ENCODE data around the gene FXYD6. TPM values are rescaled to one million over a fixed set of nuclear protein-coding genes. Genes with fewer than 3 reads are reported as not detected.

FXYD6 gene
- total RNA-seq, 1 donor, result 1.3 TPM

GRCh38 chr11:117833401-117833891, 43.0 kb downstream of the FXYD6 start:
- DNase-seq (ENCODE audit: low read depth in 2 of 3, low spot score in 2 of 3), result no peak

- no peak for DNase-seq (ENCODE audit: low read depth in 2 of 3, low spot score in 2 of 3)
Observed at GRCh38 chr11:117832511-117832910, 43.9 kb downstream of the FXYD6 start.

- no peak for DNase-seq (ENCODE audit: low read depth in 2 of 3, low spot score in 2 of 3)
Observed at GRCh38 chr11:117831661-117832415, 44.6 kb downstream of the FXYD6 start.

GRCh38 chr11:117830674-117831351, 45.6 kb downstream of the FXYD6 start:
- no peak for DNase-seq (ENCODE audit: low read depth in 2 of 3, low spot score in 2 of 3)

GRCh38 chr11:117830072-117830471, 46.4 kb downstream of the FXYD6 start:
- no peak for DNase-seq (ENCODE audit: low read depth in 2 of 3, low spot score in 2 of 3)

GRCh38 chr11:117829369-117829725, 47.1 kb downstream of the FXYD6 start:
- no peak for DNase-seq (ENCODE audit: low read depth in 2 of 3, low spot score in 2 of 3)

GRCh38 chr11:117828611-117829368, 47.7 kb downstream of the FXYD6 start:
- peak in 2 of 3 donors; percentile 84 to 93 for DNase-seq (ENCODE audit: low read depth in 2 of 3, low spot score in 2 of 3)

GRCh38 chr11:117827521-117828511, 48.6 kb downstream of the FXYD6 start:
- DNase-seq (ENCODE audit: low read depth in 2 of 3, low spot score in 2 of 3), result no peak

GRCh38 chr11:117826832-117827231, 49.6 kb downstream of the FXYD6 start:
- DNase-seq (ENCODE audit: low read depth in 2 of 3, low spot score in 2 of 3), result no peak

GRCh38 chr11:117826190-117826570, 50.3 kb downstream of the FXYD6 start:
- no peak for DNase-seq (ENCODE audit: low read depth in 2 of 3, low spot score in 2 of 3)

GRCh38 chr11:117825538-117826189, 50.8 kb downstream of the FXYD6 start:
- DNase-seq (ENCODE audit: low read depth in 2 of 3, low spot score in 2 of 3), result no peak

- DNase-seq (ENCODE audit: low read depth in 2 of 3, low spot score in 2 of 3), result no peak
Observed at GRCh38 chr11:117824571-117825537, 51.6 kb downstream of the FXYD6 start, which contains the start of gene FXYD2. Gene FXYD2 (minus strand): TSS chr11:117824744. CDS start chr11:117824678, 66 bp downstream.

GRCh38 chr11:117823946-117824420, 52.5 kb downstream of the FXYD6 start:
- DNase-seq (ENCODE audit: low read depth in 2 of 3, low spot score in 2 of 3), result peak in 2 of 3 donors; percentile 67 to 88

- DNase-seq (ENCODE audit: low read depth in 2 of 3, low spot score in 2 of 3), result peak in 1 of 3 donors; percentile 64
Observed at GRCh38 chr11:117823294-117823945, 53.0 kb downstream of the FXYD6 start.

GRCh38 chr11:117822074-117823033, 54.1 kb downstream of the FXYD6 start:
- peak in 1 of 3 donors; percentile 54 for DNase-seq (ENCODE audit: low read depth in 2 of 3, low spot score in 2 of 3)

- no peak for DNase-seq (ENCODE audit: low read depth in 2 of 3, low spot score in 2 of 3)
Observed at GRCh38 chr11:117821431-117821830, 55.0 kb downstream of the FXYD6 start.

- no peak for DNase-seq (ENCODE audit: low read depth in 2 of 3, low spot score in 2 of 3)
Observed at GRCh38 chr11:117820516-117820915, 55.9 kb downstream of the FXYD6 start.
